ENCODE results near the gene AAMDC.

The AAMDC gene

DNA sequence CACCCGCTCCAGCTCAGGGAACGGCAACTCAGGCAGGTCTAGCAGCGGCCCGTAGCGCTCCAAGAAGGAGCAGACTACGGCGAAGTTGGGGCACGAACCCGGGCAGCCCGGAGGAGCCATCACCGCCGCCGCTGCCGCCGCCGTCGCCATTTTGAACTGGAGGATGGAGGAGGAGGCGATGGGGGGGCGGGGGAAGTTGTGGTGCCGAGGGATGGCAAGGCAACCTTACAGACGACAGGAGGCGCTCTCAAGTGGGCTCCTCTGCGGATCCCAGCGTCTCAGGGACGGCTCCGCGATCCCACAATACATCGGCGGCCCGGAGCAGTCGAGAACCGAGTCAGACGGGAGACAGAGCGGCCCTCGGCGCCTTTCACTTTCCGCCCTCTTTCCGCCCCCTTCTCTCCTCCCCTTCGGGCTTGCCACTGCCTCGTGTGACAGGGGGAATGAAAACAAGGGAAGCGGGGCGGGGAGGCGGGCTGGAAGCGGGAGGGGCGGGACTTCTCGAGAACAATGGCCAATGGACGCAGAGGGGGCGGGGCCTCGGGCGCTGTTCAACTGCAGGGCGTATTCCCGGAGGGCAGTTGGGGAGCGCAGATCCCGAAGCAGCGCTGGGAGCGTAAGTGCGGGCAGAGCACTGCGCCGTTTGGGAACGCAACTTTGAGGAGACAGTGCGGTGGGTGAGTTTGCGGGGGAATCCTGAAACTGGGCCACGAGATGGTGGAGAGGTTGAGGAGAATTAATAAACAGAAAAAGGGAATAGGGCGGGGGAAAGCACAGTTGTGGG lies at the start of gene AAMDC, which contains the start of gene RSF1:
Gene AAMDC, plus strand, starts transcription at position 580 of the 784 bp plus-strand sequence. CDS start 21,353 bp downstream, outside the sequence.
Gene RSF1, minus strand, starts transcription at position 158 of the 784 bp plus-strand sequence. Its CDS starts 8 bp downstream, at position 150.
- no peak for TF ChIP-seq CREB1 (IDR thresholded peaks at IDR 0.05; ENCODE audit: low read depth)
- no peak for TF ChIP-seq NFIC (IDR thresholded peaks at IDR 0.05)
- TF ChIP-seq EGR1 (IDR thresholded peaks at IDR 0.05), result peak; percentile 26; the same call in 1 of the 2 replicates
- TF ChIP-seq, protein P1, sequence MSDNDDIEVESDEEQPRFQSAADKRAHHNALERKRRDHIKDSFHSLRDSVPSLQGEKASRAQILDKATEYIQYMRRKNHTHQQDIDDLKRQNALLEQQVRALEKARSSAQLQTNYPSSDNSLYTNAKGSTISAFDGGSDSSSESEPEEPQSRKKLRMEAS (IDR thresholded peaks at IDR 0.05), result peak; percentile 87
- peak; percentile 86 for TF ChIP-seq TAF1 (IDR thresholded peaks at IDR 0.05; ENCODE audit: low read depth)
- TF ChIP-seq, protein P2, sequence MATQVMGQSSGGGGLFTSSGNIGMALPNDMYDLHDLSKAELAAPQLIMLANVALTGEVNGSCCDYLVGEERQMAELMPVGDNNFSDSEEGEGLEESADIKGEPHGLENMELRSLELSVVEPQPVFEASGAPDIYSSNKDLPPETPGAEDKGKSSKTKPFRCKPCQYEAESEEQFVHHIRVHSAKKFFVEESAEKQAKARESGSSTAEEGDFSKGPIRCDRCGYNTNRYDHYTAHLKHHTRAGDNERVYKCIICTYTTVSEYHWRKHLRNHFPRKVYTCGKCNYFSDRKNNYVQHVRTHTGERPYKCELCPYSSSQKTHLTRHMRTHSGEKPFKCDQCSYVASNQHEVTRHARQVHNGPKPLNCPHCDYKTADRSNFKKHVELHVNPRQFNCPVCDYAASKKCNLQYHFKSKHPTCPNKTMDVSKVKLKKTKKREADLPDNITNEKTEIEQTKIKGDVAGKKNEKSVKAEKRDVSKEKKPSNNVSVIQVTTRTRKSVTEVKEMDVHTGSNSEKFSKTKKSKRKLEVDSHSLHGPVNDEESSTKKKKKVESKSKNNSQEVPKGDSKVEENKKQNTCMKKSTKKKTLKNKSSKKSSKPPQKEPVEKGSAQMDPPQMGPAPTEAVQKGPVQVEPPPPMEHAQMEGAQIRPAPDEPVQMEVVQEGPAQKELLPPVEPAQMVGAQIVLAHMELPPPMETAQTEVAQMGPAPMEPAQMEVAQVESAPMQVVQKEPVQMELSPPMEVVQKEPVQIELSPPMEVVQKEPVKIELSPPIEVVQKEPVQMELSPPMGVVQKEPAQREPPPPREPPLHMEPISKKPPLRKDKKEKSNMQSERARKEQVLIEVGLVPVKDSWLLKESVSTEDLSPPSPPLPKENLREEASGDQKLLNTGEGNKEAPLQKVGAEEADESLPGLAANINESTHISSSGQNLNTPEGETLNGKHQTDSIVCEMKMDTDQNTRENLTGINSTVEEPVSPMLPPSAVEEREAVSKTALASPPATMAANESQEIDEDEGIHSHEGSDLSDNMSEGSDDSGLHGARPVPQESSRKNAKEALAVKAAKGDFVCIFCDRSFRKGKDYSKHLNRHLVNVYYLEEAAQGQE (IDR thresholded peaks at IDR 0.05; ENCODE audit: low read depth), result peak; percentile 35; the same call in 1 of the 2 replicates
- no peak; the same call in 1 of the 2 replicates for TF ChIP-seq ZBTB7A (IDR thresholded peaks at IDR 0.05; ENCODE audit: low read depth)
- peak; percentile 53 for TF ChIP-seq RAD21 (IDR thresholded peaks at IDR 0.05; ENCODE audit: low read depth)
- no peak for TF ChIP-seq FOXM1 (IDR thresholded peaks at IDR 0.05; ENCODE audit: borderline replicate concordance, low read depth)
- peak; percentile 35 for TF ChIP-seq TCF12 (IDR thresholded peaks at IDR 0.05; ENCODE audit: low read depth)
- TF ChIP-seq EP300 (IDR thresholded peaks at IDR 0.05; ENCODE audit: borderline replicate concordance), result peak; percentile 53; the same call in 1 of the 2 replicates
- TF ChIP-seq YY1 (IDR thresholded peaks at IDR 0.05; ENCODE audit: low read depth), result peak; percentile 94
- TF ChIP-seq, protein P3, sequence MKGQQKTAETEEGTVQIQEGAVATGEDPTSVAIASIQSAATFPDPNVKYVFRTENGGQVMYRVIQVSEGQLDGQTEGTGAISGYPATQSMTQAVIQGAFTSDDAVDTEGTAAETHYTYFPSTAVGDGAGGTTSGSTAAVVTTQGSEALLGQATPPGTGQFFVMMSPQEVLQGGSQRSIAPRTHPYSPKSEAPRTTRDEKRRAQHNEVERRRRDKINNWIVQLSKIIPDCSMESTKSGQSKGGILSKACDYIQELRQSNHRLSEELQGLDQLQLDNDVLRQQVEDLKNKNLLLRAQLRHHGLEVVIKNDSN (IDR thresholded peaks at IDR 0.05), result no peak
- TF ChIP-seq TEAD4 (IDR thresholded peaks at IDR 0.05), result no peak
- no peak for TF ChIP-seq CEBPB (IDR thresholded peaks at IDR 0.05)

DNA sequence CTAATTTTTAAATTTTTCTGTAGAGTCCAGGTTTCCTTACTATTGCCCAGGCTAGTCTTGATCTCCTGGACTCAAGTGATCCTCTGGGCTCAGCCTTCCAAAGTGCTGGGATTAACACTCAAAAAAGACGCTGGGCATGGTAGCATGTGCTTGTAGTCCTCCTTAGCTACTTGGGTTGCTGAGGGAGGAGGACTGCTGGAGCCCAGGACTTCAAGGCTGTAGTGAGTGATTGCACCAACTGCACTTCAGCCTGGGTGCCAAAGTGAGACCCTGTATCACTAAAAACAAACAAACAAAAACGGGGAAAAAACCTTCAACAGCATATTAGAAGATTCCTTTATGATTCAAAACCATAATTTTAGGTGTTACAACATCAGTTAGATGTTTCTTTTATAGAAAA lies 45.0 kb upstream of the AAMDC start:
- TF ChIP-seq RAD21 (IDR thresholded peaks at IDR 0.05; ENCODE audit: low read depth) (no peak), EP300 (IDR thresholded peaks at IDR 0.05; ENCODE audit: borderline replicate concordance) (no peak), TAF1 (IDR thresholded peaks at IDR 0.05; ENCODE audit: low read depth) (no peak), CEBPB (IDR thresholded peaks at IDR 0.05) (no peak), YY1 (IDR thresholded peaks at IDR 0.05; ENCODE audit: low read depth) (no peak), EGR1 (IDR thresholded peaks at IDR 0.05) (no peak), TCF12 (IDR thresholded peaks at IDR 0.05; ENCODE audit: low read depth) (no peak), TEAD4 (IDR thresholded peaks at IDR 0.05) (no peak), FOXM1 (IDR thresholded peaks at IDR 0.05; ENCODE audit: borderline replicate concordance, low read depth) (no peak), CREB1 (IDR thresholded peaks at IDR 0.05; ENCODE audit: low read depth) (no peak), NFIC (IDR thresholded peaks at IDR 0.05) (no peak), ZBTB7A (IDR thresholded peaks at IDR 0.05; ENCODE audit: low read depth) (no peak)
- TF ChIP-seq, protein P2 (IDR thresholded peaks at IDR 0.05; ENCODE audit: low read depth), result no peak
- TF ChIP-seq, protein P3 (IDR thresholded peaks at IDR 0.05), result no peak
- TF ChIP-seq, protein P1 (IDR thresholded peaks at IDR 0.05), result no peak

DNA sequence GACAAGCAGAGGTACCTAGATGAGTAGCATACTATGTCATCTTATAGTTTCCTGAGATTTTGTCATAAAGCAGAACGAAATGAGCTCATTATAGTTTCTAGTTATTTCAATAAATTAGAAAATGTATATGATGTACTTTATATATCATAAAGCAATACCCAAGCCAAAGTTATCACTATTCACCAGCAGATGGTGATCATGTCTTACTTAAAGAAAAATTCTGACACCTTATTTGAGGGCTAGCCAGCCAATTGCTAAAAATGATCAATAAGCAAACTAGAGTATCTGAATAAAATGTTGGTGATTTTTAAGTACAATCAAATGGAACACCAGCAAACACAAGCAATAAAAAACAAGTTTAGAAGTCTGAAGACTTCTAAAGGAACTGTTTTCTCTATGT lies 44.5 kb upstream of the AAMDC start:
- TF ChIP-seq RAD21 (IDR thresholded peaks at IDR 0.05; ENCODE audit: low read depth) (peak; percentile 51), TAF1 (IDR thresholded peaks at IDR 0.05; ENCODE audit: low read depth) (no peak)

GRCh38 chr11:77778118-77778517 lies 42.8 kb upstream of the AAMDC start:
- TF ChIP-seq, protein P2 (IDR thresholded peaks at IDR 0.05; ENCODE audit: low read depth), result no peak
- no peak for TF ChIP-seq TEAD4 (IDR thresholded peaks at IDR 0.05)
- no peak for TF ChIP-seq ZBTB7A (IDR thresholded peaks at IDR 0.05; ENCODE audit: low read depth)
